Stimulated activated CD4-positive, alpha-beta T cell treated with anti-CD3 and anti-CD28 coated beads, Interleukin-15, amount 100 ng/mL, for 24 hours (primary cell): ENCODE measurements around the gene CLDN4.
"Not testable (repeated sequence)": the region's sequence is repeated elsewhere in the genome, so short reads cannot be mapped to it uniquely, and the experiment has no call there.

Experiments used
- DNase-seq: peaks from one replicate; pipeline ENCODE4 v3.0.0-alpha.2; 2020

CLDN4 gene

GRCh38 chr7:73823873-73824592, 6.8 kb upstream of the CLDN4 start:
- DNase-seq, result no peak

DNA sequence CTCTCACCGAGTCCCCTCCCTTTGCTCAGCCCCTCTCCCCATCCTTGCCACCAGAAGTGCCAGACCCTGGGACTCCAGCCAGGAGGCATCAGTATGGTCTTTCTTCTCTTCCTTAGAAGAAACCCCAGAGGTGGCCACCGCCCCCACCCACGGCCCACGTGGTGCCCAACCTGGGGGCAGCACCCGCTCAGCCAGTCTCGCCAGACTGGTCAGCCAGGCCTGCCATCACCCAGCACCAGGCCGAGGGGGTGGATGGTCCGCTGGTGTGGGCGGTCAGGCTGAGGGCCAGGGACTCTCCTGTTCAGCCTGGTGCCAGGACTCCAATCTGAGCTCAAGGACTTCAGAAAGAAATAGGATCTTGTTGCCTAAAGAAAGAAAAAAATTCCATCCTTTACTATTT, 5.8 kb upstream of the CLDN4 start:
- no peak for DNase-seq

DNA sequence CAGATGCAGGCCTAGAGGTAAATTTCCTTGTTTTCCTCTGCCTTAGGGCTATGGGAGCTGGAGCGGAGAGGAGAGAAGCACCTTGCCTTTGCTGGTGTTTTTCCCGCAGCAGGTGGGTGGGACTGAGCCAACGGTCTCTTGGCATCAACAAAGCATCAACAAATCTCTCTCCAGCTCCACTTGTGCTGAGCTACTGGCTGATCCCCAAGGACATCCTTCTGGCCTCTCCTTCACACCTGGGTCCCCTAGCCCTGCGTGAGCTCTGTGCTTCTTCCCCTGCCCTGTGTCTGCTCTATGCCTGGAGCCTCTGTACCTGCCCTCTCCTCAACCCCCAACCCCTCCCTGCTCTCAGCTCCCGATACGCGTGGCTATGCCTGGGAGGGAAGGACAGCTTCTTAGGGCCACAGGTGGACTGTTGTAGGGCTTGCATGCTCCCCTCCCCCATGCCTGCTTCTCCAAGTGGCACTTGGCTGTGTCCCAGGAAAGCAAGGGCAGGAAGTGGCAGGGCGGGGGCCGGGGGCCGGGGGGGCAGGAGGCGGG, 3.2 kb upstream of the CLDN4 start:
- no peak for DNase-seq

DNA sequence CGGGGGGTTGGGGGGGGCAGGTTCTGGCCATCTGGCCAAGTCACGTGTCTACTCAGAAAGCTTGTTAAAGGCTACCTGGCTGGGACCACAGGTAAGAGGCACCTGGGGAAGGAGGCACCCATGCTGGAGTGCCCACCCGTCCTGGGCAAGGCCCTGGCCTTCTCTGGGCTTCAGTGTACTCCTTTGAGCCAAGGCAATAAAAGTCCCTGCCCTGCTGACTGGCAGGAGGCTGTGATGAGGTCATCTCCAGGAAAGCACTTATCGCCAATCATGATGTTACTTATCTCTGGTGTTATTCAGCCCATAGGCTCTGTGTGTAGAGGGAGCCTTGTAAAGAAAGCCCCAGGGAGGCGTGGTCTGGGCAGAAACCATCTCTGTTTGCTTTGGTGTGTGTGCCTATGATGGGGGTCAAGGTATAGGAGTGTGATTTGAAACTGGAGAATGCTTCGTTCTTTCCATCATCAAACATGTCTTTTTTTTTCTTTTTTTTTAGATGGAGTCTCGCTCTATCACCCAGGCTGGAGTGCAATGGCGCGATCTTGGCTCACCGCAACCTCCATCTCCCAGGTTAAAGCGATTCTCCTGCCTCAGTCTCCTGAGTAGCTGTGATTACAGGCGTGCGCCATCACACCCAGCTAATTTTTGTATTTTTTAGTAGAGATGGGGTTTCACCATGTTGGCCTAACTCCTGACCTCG, 2.5 kb upstream of the CLDN4 start:
- DNase-seq, result peak; percentile 38

GRCh38 chr7:73828972-73829371, 1.8 kb upstream of the CLDN4 start:
- DNase-seq, result no peak

GRCh38 chr7:73829505-73829904, 1.3 kb upstream of the CLDN4 start:
- DNase-seq, result no peak

DNA sequence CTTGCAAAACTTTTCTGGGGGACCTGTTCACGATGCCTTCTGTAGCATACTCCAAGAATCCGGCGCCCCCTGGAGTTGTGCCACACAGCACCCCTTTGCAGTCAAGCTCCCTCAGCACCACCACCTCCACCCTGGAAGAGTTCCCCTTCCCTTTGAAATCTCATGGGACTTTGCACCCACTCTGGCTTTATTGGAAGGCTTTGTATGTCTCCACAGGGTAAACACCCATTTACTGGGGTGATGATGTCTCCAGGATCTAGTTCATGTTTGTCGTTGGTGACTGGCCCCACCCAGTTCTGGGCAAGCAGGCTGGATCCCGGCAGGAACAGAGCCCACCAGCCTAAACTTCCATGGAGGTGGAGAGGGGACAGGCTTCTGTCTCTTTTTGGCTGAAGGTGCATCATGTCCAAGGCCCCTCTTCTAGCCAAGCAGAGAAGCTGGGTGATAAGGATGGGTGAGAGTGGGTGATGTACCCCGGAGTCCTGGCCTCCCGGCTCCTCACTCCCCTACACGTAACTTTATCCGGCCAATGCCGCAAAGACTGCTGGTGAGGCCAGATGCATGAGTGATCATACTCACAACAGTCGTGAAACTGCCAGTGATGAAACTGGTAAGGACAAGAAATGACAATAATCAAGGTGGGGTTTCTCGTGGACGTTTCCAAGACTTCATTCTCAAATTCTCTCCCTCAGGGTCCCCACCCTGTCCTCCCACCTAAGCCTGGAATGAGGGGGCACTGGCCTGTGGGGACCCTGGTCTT, 695 bp upstream of the CLDN4 start:
- DNase-seq, result no peak

GRCh38 chr7:73831584-73831833, 713 bp downstream of the CLDN4 start:
- DNase-seq, result no peak

DNA sequence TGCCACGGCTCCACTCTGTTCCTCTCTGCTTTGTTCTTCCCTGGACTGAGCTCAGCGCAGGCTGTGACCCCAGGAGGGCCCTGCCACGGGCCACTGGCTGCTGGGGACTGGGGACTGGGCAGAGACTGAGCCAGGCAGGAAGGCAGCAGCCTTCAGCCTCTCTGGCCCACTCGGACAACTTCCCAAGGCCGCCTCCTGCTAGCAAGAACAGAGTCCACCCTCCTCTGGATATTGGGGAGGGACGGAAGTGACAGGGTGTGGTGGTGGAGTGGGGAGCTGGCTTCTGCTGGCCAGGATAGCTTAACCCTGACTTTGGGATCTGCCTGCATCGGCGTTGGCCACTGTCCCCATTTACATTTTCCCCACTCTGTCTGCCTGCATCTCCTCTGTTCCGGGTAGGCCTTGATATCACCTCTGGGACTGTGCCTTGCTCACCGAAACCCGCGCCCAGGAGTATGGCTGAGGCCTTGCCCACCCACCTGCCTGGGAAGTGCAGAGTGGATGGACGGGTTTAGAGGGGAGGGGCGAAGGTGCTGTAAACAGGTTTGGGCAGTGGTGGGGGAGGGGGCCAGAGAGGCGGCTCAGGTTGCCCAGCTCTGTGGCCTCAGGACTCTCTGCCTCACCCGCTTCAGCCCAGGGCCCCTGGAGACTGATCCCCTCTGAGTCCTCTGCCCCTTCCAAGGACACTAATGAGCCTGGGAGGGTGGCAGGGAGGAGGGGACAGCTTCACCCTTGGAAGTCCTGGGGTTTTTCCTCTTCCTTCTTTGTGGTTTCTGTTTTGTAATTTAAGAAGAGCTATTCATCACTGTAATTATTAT, 1.2 kb downstream of the CLDN4 start:
- no peak for DNase-seq

DNA sequence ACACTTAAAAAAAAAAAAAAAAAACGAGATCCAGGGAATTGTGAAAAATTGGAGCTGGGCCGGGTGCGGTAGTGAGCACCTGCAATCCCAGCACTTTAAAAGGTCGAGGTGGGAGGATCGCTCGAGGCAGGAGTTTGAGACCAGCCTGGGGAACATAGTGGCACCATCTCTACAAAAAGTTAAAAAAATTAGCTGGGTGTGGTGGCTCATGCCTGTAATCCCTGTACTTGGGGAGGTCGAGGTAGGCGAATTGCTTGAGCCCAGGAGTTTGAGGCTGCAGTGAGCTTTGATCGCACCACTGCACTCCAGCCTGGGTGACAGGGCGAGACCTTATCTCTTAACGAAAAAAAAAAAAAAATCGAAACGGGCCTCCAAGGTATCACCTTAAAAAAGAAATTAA, 2.0 kb downstream of the CLDN4 start:
- no peak for DNase-seq

DNA sequence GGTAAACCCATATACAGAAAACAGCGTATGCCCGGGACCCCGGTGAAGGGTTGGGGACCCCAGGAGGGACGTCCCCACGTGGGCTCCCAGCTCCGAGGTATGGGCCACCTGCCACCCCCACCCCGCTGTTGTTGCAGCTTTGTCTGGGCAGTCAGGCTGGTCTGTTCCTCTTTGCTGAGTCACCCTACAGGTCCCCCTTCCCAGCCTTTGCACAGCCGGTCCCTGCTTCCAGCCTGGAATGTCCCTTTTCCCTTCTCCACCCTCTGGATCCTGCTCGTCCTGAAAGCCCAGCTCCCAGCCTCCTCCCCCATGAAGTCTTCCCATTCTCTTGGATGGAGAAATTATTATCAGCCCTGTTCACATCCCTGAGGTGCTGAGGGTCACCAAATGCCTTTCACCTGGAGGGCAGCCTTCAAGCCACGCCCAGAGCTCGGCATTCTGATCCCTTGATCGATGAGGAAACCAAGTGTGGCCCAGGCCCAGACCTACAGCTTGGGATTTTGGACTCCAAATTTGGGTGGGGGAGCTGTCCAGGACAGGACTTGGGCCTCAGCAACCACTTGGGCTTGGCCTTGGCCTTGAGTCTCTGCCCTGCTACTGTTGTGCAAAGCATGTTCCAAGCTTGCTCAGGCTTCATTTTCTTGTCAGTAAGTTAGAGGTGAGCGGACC, 2.6 kb downstream of the CLDN4 start:
- DNase-seq, result no peak

DNA sequence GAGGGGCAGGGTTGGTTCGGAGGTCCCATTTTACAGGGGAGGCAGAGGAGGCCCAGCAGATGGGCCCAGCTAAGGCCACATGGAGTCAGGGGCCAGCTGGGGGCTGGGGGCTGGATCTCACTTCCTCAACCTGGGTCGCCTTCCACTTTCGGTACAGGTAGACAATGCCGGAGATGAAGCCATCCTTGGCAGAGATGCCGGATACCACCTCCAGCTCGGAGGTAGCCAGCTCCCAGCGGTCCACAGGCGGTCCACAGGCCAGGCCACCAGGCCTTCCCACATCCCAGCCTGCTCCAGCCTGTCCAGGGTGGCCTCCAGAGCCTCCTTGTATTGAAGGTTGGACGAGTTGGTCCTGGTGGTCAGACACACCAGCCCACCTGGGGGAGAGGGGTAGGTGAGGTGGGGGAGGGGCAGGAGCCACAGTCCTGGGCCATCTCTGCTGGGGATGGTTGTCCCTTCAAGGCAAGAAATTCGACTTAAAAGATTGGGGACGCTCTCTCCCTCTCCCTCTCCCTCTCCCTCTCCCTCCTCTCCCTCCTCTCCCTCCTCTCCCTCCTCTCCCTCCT, 3.9 kb downstream of the CLDN4 start:
- DNase-seq, result no peak

- not testable (repeated sequence) for DNase-seq
These were observed 6.4 kb downstream of the CLDN4 start for GRCh38 chr7:73837167-73837566.

DNA sequence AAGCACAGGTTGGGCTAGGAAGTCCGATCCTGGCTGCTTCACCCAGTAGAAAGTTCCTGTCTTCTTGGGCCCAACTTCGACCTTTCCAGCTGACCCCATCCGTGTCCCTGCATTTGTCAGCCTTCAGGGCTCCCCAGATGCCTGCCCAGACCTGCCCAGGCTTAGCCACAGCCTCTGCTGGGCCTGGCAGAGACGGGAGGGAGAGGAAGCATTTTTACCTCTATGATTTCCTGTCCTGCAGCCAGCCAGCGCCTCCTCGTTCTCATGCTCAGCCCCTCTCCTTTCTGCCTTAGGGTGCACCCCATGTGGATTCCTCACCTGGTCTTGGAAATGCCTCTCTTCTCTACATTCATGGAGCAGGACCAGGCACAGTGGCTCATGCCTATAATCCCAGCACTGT, 7.8 kb downstream of the CLDN4 start:
- DNase-seq, result no peak

DNA sequence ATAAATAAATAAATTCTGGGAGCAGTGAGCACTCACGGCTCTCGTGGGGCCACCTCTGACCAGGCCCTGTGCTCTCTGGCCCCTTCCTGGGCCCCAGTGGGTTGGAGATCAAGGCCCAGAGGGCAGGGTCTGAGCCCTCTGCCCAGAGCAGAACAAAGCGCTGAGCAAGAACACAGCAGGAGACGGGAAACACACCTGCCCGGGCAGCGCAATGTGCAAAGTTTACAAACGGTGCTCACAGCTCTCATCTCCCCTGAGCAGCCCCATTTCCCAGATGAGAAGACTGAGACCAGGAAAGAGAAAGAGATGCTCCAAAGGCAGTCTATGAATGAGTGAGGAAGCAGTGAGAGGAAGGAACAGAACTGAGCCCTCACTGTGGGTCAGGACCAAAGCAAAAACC, 8.5 kb downstream of the CLDN4 start:
- DNase-seq, result no peak

DNA sequence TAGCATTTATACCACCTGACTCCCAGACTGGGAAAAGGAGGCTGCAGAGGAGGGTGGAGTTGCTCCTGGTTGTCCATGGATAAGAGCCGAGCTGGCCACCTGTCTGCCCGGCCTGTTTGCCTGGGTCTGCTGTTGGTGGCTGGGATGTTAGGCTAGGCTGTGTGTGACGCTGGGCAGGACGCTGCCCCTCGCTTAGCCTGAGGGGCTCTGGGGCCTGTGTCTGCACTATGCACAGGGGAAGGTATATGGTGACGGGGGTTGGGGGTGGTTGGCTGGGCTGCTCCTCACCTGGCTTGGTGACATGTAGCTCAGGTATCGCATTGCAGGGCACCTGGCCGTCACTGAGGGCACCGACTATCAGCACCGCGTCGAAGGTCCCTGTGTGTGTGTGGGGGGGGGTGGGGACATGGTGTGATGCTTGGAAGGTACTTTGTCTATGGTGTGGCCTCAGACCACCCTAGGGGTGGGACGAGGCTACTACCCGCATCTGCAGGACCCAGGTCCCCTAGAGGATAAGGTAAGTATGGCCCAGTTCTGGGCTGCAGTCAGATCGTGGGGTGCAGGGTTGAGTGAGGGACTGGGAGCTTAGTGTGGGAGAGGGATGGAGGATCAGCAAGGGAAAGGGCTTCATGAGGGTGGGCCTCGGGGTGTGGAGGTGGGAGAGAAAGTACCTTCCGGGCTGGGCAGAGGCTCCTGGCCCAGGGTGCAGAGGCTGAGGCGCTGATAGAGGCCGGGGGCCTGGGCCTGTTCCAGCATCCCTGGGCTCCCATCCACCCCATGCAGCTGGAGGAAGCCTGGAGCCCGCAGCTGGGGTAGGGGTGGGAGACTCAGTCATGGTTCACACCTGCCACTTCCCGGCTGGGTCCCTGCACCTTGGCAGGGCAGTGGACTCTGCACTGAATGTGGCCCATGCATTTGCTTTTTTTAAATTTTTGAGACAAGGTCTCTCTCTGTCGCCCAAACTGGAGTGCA, 9.2 kb downstream of the CLDN4 start:
- DNase-seq, result no peak

- DNase-seq, result no peak
These were observed 10.1 kb downstream of the CLDN4 start for GRCh38 chr7:73840715-73841379.

DNA sequence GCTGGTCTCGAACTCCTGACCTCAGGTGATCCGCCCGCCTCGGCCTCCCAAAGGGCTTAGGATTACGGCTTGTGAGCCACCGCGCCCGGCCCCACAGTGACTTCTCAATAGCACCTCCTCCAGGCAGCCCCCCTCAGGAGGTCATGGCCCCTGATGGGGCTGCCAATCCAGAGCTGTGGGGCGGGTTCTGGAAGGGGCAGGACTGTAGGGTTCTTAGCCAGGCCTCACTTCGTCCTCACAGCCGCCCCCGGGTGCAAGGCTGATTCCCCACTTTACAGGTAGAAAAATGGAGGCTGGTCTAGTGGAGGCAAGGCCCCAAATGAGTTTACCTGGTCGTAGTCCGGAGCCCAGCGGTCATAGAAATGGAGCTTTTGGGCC, 10.9 kb downstream of the CLDN4 start:
- DNase-seq, result no peak

DNA sequence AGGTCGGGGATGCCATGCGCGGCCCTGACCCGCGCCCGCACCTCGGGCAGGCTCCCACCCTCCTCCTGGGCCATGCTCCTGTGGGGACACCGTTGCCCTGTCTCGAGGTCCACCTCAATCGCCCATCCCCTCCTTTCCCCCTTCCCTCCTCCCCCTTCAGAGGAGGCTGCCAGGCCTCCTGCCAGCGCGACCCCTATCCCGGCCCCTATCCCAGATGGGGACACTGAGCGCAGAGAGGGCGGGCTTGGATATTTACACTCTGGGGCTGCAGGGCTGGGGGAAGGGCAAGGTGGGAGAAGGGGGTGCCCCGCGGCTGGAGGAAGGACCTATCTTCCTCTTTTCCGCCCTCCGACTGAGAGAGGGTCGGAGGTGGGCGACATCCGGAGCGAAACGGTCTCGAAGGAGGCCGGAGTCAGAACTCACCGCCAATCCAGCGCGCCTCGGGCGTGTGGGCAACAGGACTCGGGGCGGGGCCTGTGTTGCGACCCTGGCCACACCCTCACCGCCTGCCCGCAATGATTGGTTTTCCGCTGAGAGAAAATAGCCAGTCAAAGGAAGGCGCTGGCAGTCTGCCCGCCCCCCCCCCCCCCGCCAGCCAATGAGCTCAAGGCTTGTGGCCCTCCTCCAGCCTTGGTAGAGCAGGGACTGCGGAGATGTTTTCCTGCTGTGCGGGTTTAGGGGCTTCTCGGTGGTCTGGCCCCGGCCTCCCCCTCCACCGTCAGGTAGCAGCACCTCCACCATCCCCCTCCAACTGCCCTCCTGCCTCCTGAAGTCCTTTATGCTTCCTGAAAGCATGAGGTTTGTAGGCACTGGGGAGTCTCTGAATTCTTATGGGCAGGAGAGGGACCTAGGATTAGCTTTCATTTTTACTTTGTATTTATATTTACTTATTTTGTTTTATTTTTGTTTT, 11.5 kb downstream of the CLDN4 start, which contains the start of gene METTL27:
Gene METTL27 (minus strand): TSS at position 450 of the 910 bp plus-strand sequence. CDS start 376 bp downstream, at position 74.
- DNase-seq, result peak; percentile 94
